ENCODE measurements around the gene IKZF1. TPM values are rescaled to one million over a fixed set of nuclear protein-coding genes. Genes with fewer than 3 reads are reported as not detected.

Gene IKZF1
- total RNA-seq, 1 experiment from 2014 or later = 1.2 TPM

- no peak for DNase-seq (ENCODE audit: low spot score)
Measured at GRCh38 chr7:50308532-50309385, 4.2 kb downstream of the IKZF1 start.

GRCh38 chr7:50309721-50310120, 5.2 kb downstream of the IKZF1 start:
- DNase-seq (ENCODE audit: low spot score) = no peak

GRCh38 chr7:50310361-50310760, 5.8 kb downstream of the IKZF1 start:
- DNase-seq (ENCODE audit: low spot score) = no peak

- no peak for DNase-seq (ENCODE audit: low spot score)
Measured at GRCh38 chr7:50310956-50311355, 6.4 kb downstream of the IKZF1 start.

- DNase-seq (ENCODE audit: low spot score) = no peak
Measured at GRCh38 chr7:50312250-50313162, 8.0 kb downstream of the IKZF1 start.

GRCh38 chr7:50314836-50315592, 10.5 kb downstream of the IKZF1 start:
- DNase-seq (ENCODE audit: low spot score) = no peak

- DNase-seq (ENCODE audit: low spot score) = no peak
Measured at GRCh38 chr7:50315739-50316671, 11.5 kb downstream of the IKZF1 start.

GRCh38 chr7:50317221-50317678, 12.7 kb downstream of the IKZF1 start:
- DNase-seq (ENCODE audit: low spot score) = no peak

- no peak for DNase-seq (ENCODE audit: low spot score)
Measured at GRCh38 chr7:50317697-50318669, 13.5 kb downstream of the IKZF1 start.

GRCh38 chr7:50321487-50322067, 17.1 kb downstream of the IKZF1 start:
- no peak for DNase-seq (ENCODE audit: low spot score)

- DNase-seq (ENCODE audit: low spot score) = no peak
Measured at GRCh38 chr7:50324113-50324512, 19.6 kb downstream of the IKZF1 start.

- DNase-seq (ENCODE audit: low spot score) = no peak
Measured at GRCh38 chr7:50327443-50327842, 22.9 kb downstream of the IKZF1 start.

GRCh38 chr7:50329775-50330174, 25.3 kb downstream of the IKZF1 start:
- DNase-seq (ENCODE audit: low spot score) = no peak

- DNase-seq (ENCODE audit: low spot score) = no peak
Measured at GRCh38 chr7:50330254-50330653, 25.7 kb downstream of the IKZF1 start.

GRCh38 chr7:50330696-50331095, 26.2 kb downstream of the IKZF1 start:
- DNase-seq (ENCODE audit: low spot score) = no peak

- no peak for DNase-seq (ENCODE audit: low spot score)
Measured at GRCh38 chr7:50331564-50332208, 27.2 kb downstream of the IKZF1 start.

- no peak for DNase-seq (ENCODE audit: low spot score)
Measured at GRCh38 chr7:50332241-50333165, 28.0 kb downstream of the IKZF1 start.
